Ovary (tissue), 3 donors: ENCODE data around the gene PARD3.

Experiments used
- POLR2A ChIP-seq: fragments of 450-650 bp; IDR thresholded peaks from one replicate; pipeline ENCODE4 v1.6.1; 2017; ENCODE audit warnings: antibody characterized with exemption, mild to moderate bottlenecking, moderate library complexity
- TF ChIP-seq, protein P1 (sequence below), 3 donors: fragments of 450-650 bp in 2 of 3; fragments of 200-600 bp in 1 of 3; IDR thresholded peaks; one replicate each; pipeline versions ENCODE4 v1.5.1 to v1.8.0; 2016 to 2022; ENCODE audit warnings: antibody characterized with exemption in 3 of 3, mild to moderate bottlenecking in 1 of 3
- donor health status: DM: no; HTN: no; CAD: no.

DNA sequence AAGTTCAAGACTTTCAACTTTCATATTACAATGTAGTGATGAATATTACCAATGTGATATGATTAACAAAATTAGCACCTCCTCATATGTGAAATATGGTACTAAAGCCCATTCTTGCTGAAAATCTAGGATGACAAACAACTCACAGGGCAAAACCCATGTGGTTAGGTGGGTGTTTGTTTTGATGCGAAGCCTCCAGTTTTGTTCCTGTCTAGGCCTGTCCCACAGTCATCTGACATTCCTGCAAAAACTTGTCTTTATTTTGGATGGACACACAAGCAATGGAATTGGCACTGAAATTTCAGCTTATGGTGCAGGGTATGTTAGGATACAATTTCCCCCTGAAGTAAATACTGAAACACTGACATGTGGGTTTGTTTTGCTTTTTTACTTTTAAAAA, 95.3 kb downstream of the PARD3 start:
- TF ChIP-seq, protein P1, sequence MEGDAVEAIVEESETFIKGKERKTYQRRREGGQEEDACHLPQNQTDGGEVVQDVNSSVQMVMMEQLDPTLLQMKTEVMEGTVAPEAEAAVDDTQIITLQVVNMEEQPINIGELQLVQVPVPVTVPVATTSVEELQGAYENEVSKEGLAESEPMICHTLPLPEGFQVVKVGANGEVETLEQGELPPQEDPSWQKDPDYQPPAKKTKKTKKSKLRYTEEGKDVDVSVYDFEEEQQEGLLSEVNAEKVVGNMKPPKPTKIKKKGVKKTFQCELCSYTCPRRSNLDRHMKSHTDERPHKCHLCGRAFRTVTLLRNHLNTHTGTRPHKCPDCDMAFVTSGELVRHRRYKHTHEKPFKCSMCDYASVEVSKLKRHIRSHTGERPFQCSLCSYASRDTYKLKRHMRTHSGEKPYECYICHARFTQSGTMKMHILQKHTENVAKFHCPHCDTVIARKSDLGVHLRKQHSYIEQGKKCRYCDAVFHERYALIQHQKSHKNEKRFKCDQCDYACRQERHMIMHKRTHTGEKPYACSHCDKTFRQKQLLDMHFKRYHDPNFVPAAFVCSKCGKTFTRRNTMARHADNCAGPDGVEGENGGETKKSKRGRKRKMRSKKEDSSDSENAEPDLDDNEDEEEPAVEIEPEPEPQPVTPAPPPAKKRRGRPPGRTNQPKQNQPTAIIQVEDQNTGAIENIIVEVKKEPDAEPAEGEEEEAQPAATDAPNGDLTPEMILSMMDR (IDR thresholded peaks at IDR 0.05): no peak
- TF ChIP-seq POLR2A: no peak
